HG02938 (cell line): Measurements from ENCODE around the gene OR4N2.
"Not testable (repeated sequence)": the region's sequence is repeated elsewhere in the genome, so short reads cannot be mapped to it uniquely, and the experiment has no call there.

ENCODE experiments used
- ATAC-seq: cut with Tn5 transposase; IDR thresholded peaks from one replicate; pipeline ENCODE4 v1.9.1; 2021; ENCODE audit warnings: mild to moderate bottlenecking, moderate library complexity; ENCODE audit not compliant: unreplicated experiment

OR4N2 gene

DNA sequence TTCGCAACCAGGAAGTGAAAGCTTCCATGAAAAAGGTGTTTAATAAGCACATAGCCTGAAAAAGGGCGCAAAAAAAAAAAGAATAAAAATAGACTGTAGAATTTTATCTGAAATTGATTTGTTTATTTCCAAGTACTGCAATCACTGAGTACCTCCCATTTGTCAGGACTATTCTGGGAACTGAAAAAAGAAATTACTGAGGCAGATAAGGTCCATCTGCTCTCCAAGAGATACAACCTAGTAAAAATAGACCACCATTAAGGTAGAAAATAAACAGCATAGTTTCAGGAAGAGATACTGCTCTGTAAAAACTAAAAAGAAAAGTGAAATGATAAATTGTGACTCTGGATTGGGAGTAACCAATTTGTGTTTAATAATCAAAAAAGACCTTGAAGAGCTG lies 24.7 kb downstream of the OR4N2 start:
- no peak for ATAC-seq

DNA sequence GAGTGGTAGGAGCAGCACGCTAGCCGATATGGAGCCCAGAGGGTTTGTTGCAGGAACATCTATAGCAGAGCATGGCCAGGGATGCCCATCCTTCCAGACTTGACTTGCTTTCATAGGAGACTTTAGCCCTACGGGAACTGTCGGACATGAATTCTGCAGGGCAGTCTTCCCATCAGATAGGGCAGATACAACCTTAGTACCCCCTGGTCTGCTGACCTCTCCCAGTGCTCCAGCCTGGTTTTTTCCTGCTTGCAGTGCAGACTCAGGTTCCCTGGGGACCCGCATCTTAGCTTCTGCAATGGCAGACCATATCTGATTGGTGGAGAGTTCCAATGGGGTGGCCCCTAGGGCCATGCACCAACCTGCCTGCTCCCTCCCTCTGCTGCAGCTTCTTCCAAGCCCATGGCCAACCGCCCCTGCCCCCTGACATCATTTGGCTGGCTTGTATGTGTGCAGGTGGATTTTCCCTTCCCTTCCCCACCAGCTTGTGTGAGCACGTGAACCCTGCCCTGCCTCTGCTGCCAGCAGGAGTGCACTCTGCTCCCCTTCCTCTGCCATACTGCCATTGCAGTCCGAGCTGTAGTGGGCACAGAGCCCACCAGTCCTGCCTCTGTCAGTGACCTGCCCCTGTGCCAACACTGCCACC lies 30.8 kb downstream of the OR4N2 start:
- ATAC-seq, result not testable (repeated sequence)

DNA sequence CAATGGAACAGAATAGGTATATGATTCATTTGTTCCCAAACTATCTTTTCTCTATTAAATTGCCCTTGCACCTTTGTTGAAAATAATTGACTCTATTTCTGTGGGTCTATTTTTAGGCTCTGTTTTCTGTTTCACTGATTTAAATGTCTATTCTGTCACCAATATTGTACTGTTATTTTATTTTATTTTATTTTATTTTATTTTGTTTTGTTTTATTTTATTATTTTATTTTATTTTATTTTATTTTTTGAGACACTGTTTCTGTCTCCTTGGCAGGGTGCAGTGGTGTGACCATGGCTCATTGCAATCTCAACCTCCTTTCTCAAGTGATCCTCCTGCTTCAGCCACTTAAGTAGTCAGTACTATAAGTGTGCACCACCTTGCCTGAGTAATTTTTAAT lies 34.9 kb downstream of the OR4N2 start:
- ATAC-seq, result no peak

DNA sequence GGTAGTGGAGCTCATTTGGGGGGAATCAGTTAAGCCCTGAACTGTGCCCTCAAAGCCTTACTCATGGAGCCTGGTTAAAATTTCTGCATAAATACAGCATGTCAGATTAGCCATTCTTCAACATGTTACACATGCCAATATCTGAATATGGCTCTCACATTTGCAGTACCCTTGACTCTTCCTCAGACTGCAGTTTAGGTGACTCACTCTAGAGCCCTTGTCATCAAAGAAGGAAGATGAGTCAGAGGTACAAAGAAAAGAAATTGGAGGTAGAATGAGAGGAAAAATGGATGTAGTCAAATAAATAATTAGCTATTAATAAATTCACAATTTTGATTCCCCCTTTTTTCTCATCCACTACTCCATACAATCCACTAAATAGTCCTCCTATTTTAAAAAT lies 47.8 kb downstream of the OR4N2 start:
- ATAC-seq, result no peak

DNA sequence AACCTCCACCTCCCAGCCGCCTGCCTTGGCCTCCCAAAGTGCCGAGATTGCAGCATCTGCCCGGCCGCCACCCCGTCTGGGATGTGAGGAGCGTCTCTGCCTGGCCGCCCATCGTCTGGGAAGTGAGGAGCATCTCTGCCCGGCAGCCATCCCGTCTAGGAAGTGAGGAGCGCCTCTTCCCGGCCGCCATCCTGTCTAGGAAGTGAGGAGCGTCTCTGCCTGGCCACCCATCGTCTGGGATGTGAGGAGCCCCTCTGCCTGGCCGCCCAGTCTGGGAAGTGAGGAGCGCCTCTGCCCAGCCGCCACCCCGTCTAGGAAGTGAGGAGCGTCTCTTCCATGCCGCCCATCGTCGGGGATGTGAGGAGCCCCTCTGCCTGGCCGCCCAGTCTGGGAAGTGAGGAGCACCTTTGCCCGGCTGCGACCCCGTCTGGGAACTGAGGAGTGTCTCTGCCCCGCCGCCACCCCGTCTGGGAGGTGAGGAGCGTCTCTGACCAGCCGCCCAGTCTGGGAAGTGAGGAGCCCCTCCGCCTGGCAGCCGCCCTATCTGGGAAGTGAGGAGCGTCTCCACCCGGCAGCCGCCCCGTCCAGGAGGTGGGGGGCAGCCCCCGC lies 62.6 kb downstream of the OR4N2 start:
- ATAC-seq, result not testable (repeated sequence)

DNA sequence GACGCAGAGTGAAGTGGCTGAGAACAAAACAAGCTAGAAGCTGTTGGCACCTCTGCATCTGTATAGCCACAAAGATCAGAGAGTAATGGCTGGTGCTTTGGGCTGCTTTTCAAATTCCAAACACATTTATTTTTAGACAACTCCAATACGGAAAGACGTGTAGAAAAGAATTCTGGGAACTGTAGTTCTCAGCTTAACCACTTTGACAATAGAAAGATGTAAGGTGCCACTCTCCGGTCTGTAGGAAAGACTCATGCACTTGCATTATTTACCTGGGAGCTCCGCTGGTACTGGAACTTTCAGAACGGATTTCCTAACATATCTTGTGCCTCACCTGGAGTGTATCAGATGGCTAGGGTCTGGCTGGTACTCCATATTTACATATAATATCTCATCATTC lies 69.6 kb downstream of the OR4N2 start:
- ATAC-seq, result no peak

DNA sequence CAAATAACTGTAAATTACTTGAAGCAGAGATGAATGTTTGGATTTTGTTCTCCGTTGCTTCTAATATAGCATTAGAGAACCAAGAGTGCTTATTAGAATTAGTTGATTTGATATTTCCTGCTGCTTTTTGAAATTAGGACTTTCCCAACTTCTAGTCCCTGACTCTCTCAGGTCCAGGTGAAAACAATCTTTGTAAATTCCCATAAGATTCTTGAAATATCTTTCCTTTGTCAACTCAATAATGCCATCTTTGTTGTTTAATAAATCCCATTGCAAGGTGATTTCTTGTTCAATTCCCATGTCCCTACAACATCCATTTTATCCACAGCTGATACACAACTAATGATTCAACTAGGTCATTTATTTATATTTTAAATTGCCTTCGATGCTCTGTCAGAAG lies 71.3 kb downstream of the OR4N2 start, which contains the start of gene OR4K2:
Gene OR4K2, plus strand, starts transcription at position 301 of the 400 bp plus-strand sequence. CDS start 1,126 bp downstream, outside the sequence.
- ATAC-seq, result no peak

DNA sequence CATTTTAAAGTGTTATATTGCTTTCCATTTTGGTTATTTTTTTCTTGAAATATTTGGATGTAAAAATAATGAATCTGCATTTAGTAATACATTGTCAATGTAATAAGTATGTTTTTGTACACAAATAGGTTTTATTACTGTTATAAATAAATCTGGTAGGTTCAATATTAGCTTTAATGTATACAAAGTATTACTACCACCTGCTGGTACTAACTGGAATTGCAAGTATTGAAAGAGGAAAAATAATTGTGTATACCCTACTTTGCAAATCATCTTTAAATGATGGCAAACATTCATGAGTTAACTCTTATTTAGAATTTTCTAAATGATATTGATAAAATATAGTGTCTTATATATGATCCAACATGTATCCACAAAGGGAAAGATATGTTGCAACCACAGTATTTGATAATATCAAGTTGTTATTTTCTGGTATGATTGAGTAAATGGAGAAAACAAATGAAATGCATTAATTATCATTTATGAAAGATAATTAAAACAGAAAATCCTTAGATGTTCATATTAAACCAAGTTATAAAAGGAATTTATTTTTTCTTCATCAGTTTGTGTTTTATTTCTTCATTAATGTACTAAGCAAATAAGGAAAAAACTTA lies 74.6 kb downstream of the OR4N2 start:
- ATAC-seq, result no peak
